GM19328 (cell line): Measurements from ENCODE around the gene DLST.

Source experiments
- ATAC-seq: cut with Tn5 transposase; IDR thresholded peaks from one replicate; pipeline ENCODE4 v1.9.1; 2021; ENCODE audit warnings: mild to moderate bottlenecking, moderate library complexity; ENCODE audit not compliant: unreplicated experiment

Gene DLST

GRCh38 chr14:74881431-74882102 lies at the start of gene DLST:
TSS of gene DLST (plus strand) at chr14:74881916. CDS start at chr14:74881954, 38 bp downstream.
- peak; percentile 94 for ATAC-seq

DNA sequence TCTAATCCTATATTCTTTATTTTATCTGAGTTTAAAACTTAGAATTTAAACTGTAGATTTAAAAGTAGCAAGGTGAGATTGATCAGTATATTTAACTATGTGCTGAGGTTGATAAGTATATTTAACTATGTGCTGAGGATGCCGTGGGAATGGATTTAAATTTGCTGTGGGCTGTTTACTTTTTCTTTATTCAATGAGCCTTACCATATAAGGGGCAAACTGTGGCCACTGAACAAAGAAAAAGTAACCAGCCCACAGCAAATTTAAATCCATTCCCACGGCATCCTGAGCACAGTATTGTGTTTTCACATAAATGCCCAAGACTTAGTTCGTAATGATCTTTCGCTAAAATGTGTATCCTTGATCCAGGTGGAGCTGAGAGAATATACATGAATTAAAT lies 48.9 kb upstream of the DLST start:
- no peak for ATAC-seq

DNA sequence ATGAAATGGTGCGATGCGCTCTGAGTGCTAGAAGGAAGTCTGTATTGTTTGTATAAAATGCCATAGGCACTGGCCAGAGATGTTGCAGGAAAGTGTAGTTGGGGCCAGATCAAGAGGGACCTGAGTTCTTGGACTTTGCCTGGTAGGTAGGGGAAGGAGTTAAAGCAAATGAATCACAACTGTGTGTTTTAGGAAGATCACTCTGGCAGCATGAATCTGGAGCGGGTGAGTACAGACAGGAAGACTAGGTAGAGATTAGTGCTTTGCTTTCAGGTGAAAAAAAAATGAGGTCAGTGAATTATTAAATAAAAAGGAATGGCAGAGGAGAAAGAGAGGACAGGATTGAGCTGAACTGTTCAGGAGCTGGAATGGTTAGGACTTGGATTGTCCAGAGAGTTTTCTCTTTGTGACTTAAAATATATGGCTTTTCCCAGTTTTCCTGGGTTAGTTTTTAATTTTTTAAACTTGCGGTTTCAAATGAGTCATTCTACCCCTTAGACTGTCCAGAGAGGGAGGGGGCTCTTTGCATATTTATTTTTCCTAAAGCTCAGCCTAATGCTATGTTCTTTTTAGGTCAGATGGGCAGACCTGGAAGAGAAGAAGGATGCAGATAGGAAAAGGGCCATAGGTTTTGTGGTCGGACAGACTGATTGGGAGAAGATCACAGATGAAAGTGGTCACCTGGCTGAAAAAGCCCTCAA lies 46.9 kb upstream of the DLST start:
- no peak for ATAC-seq

GRCh38 chr14:74835645-74836250 lies 46.0 kb upstream of the DLST start:
- no peak for ATAC-seq

DNA sequence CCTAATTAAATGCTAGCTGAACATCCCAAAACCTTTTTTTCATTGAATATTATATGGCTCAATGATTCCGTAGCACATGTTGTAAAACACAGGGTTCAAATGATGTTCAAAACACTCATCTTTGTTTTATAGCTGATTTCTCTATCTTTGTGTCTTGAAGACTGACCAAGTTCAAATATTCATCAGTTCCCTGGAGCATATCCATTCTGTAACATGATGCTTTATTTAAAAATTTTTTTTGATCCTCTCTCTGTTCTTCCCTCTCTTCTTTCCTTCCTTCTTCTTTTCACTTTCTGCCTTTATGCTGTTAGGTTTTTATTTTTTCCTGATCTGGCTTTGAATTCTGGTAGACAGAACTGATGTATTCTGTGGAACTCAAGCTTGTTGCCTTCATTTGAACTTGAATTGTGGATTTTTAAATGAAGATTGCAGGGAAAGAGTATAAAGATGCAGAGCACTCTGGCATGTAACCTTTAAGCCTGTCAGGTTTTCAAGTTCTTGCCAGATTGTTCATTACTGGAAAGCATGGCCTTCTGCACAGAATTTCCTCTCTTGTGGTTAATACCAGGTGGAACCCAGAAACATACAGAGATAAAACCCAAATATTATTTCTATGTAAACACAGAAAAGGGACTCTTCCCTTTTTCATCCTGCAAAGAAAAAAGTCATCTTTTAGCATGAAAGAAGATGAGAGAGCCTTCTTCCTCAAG lies 45.3 kb upstream of the DLST start:
- ATAC-seq = no peak

- no peak for ATAC-seq
Observed at GRCh38 chr14:74838166-74838565, 43.5 kb upstream of the DLST start.

- ATAC-seq = peak; percentile 31
Observed at GRCh38 chr14:74840603-74841030, 41.1 kb upstream of the DLST start.

- ATAC-seq = peak; percentile 66
Observed at GRCh38 chr14:74841230-74842207, 40.2 kb upstream of the DLST start.

GRCh38 chr14:74843653-74844052 lies 38.1 kb upstream of the DLST start:
- no peak for ATAC-seq

DNA sequence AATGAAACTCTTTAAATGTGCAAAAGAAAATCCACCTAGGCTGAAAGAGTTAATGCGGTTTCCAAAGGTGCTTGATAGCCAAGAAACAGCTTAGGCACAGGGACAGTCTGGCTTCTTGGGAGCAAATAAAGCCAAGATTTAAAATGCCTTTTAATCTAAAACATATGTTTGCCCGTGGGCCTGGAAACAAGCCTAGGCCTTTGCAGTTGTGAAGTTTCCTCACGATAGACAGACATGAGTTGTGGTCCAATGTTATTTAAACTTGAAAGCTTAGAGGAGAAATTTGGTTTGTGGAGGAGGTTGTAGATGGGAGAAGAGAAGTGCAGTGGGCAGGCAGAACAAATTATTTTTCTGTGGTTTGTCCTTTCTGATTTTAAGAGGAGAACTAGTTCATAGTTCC lies 35.5 kb upstream of the DLST start:
- no peak for ATAC-seq

- ATAC-seq = no peak
Observed at GRCh38 chr14:74846968-74847665, 34.6 kb upstream of the DLST start.

DNA sequence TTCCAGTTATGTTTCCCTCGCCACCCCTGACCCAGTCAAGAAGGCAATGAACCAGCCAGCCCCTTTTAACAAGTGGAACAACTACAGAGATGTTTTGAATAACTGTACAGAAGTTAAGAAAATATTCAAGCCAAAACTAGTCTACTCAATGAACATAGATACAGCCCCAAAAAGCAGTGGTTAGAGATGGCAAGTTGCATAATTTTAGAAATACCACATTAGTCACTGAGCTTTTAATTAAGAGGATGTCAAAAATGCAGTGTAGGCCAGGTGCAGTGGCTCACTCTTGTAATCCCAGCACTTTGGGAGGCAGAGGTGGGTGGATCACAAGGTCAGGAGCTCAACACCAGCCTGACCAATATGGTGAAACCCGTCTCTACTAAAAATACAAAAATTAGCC lies 32.9 kb upstream of the DLST start:
- ATAC-seq = no peak

- no peak for ATAC-seq
Observed at GRCh38 chr14:74852922-74853530, 28.7 kb upstream of the DLST start.

DNA sequence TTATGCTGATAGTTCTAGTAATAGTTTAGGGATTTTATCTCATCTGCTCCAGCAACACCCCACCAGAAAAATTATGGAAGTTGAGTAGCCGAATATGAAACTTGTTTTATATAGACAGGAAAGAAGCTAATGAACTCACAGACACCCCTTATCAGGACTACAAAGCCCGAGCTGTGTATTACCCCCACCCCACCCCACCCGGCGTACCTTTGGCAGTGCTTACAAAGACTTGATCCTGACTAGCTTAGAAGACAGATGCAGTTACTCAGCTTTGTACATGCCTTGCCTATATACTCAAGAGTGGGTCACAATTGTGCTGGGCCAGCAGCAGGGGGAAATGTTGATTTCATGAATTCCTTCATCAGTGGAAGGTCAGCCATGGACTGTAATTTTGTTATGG lies 28.1 kb upstream of the DLST start:
- ATAC-seq = no peak

DNA sequence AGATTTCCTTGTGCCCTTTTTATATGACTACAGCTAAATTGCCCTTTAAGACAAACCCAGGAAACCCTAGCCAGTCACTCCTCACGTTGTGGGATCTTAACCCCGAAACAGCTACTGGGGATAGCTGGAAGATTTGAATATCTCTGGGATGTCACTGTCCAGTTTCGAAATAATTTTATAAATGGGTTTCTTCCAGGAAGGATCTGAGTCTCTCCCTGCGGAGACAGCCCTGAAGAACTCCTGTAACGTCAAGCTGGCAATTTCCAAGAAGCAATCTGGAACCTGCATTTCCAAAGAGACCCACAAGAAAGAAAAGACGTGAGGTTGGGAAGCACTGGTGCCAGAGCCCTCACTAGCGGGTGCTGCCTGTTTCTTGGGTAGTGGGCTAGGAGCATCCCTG lies 26.7 kb upstream of the DLST start:
- no peak for ATAC-seq

- no peak for ATAC-seq
Observed at GRCh38 chr14:74855945-74856344, 25.8 kb upstream of the DLST start.

DNA sequence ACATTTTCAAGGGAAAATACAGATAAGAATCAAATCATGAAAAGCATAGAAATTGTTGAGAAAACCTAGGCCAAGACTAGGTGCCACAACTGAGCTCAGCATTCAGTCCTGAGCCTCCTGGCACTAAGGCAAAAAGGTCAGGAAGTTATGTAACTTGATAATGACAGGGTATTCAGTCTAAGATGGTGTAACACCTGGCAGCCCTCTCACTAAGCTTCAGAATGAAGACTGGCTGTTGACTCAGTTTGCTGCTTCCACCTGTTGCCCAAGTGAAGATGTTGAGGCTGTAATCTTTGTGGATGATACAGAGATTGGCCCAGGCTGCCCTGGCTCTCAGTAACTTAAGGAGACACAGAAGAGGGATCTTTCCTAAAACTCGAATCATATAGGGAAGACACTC lies 25.4 kb upstream of the DLST start:
- ATAC-seq = no peak

DNA sequence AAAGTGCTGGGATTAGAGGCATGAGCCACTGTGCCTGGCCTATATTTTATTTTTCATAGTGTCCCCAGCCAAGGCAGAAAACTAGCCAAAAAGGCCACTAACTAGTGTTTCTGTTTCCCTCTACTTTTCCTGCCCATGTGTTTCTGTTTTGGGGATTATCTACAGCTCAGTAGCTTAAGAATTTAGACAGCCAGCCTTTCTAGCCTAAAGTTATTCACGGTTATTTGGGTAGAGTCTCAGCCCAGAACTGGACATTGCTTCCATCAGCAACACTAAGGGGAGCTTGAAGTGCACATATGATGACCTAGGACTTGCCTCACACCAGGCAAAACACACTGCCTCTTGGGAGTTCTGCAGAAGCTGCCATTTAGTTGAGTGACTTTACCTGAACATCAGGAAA lies 23.7 kb upstream of the DLST start:
- ATAC-seq = no peak

DNA sequence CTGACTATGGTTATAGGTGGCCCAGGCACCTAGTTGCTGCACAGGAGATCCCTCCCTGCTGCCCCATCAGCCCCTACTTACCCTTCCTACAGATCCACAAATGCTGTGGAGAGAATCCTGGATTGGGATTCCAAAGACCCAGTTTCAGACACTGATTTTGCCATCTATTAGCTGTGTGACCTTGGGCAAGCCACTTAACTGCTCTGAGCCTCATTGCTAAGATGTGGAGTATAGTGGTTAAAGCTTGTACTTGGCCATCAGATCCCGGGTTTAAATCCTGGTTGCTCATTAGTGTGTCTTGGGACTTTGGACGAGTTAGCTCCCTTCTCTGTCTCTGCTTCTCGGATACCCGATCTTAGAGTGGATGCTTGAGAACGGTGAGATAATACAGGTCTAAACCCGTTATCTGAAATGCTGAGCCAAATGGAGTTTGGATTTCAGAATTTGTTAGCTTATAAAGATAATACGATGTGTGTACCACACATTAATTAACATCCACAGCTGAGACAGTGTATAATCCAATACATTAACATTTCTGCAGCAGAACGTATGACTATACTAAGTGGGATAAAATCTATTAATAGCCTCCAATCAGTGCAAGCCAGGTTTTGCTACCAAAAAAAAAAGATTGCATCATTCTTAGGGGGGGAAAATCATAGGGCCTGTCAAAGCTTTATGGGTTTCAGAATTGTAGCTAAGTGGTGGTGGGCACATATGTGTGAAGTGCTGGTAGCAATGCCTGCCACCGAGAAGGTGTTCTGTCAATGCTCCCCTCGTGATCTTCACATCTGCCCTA lies 21.8 kb upstream of the DLST start:
- ATAC-seq = no peak
